Measurements from ENCODE around the gene TRIM60.

GRCh38 chr4:165027762-165028402 lies 3.9 kb upstream of the TRIM60 start:
- TF ChIP-seq CTCF (IDR thresholded peaks at IDR 0.05): no peak
- no peak for TF ChIP-seq POLR2A (IDR thresholded peaks at IDR 0.05)

All from Peyer's patch (tissue), 4 donors.